Duodenal mucosa (tissue), 2 donors: ENCODE measurements around the gene ACTN2.

Experiments
- H3K27ac ChIP-seq: one replicate; pipeline ENCODE4 v1.7.0; 2013; ENCODE audit warnings: low read depth, low read length
- H3K27me3 ChIP-seq, 2 donors: one replicate each; pipeline ENCODE4 v1.7.0; 2013; ENCODE audit warnings: low read length in 2 of 2, control low read depth in 1 of 2; ENCODE audit not compliant: insufficient read depth in 2 of 2, control insufficient read depth in 1 of 2
- H3K36me3 ChIP-seq, 2 donors: one replicate each; pipeline ENCODE4 v1.7.0; 2013; ENCODE audit warnings: low read length in 2 of 2, control low read depth in 1 of 2; ENCODE audit not compliant: insufficient read depth in 2 of 2, control insufficient read depth in 1 of 2
- H3K4me1 ChIP-seq, 2 donors: one replicate each; pipeline ENCODE4 v1.7.0; 2013; ENCODE audit warnings: low read length in 2 of 2, control low read depth in 1 of 2; ENCODE audit not compliant: insufficient read depth in 2 of 2, control insufficient read depth in 1 of 2
- H3K4me3 ChIP-seq, 2 donors: one replicate each; pipeline ENCODE4 v1.7.0; 2013; ENCODE audit warnings: low read length in 2 of 2, low read depth in 1 of 2
- H3K9ac ChIP-seq, 2 donors: one replicate each; pipeline ENCODE4 v1.7.0; 2013; ENCODE audit warnings: low read length in 2 of 2, low read depth in 1 of 2
- H3K9me3 ChIP-seq, 2 donors: one replicate each; pipeline ENCODE4 v1.7.0; 2013; ENCODE audit warnings: low read length in 2 of 2, control low read depth in 1 of 2; ENCODE audit not compliant: control insufficient read depth in 1 of 2

ACTN2 gene

GRCh38 chr1:236795035-236795756 lies 108.9 kb downstream of the ACTN2 start, which contains the start of gene MTR:
Gene MTR (plus strand): TSS chr1:236795292. CDS start chr1:236795704, 412 bp downstream.
- H3K4me1 ChIP-seq, result peaks cover 6 to 8% of the 10 kb centered on the region in 2 donors
- H3K4me3 ChIP-seq, result peak within 1 kb of the TSS; percentile 95 to 96
- H3K36me3 ChIP-seq, result no peaks in the 10 kb centered on the region
- H3K9ac ChIP-seq, result peak within 1 kb of the TSS; percentile 82 to 89
- no peaks in the 10 kb centered on the region for H3K9me3 ChIP-seq
- H3K27me3 ChIP-seq, result no peaks in the 10 kb centered on the region
- peak within 1 kb of the TSS; percentile 89 for H3K27ac ChIP-seq

- H3K9ac ChIP-seq, result peak overlapping the region; percentile 82 to 89
- no peaks in the 10 kb centered on the region for H3K36me3 ChIP-seq
- peak overlapping the region; percentile 95 to 96 for H3K4me3 ChIP-seq
- no peaks in the 10 kb centered on the region for H3K9me3 ChIP-seq
- peaks cover 8 to 10% of the 10 kb centered on the region in 2 donors for H3K4me1 ChIP-seq
- peak overlapping the region; percentile 89 for H3K27ac ChIP-seq
- no peaks in the 10 kb centered on the region for H3K27me3 ChIP-seq
These were observed 109.7 kb downstream of the ACTN2 start for GRCh38 chr1:236795757-236796667.

- Histone ChIP-seq H3K4me3 (no peak overlapping the region), H3K27me3 (no peaks in the 10 kb centered on the region), H3K36me3 (peaks cover 0 to 4% of the 10 kb centered on the region in 2 donors), H3K9me3 (no peaks in the 10 kb centered on the region), H3K27ac (no peak overlapping the region), H3K9ac (no peak overlapping the region), H3K4me1 (peaks cover 8 to 15% of the 10 kb centered on the region in 2 donors)
These were observed 112.7 kb downstream of the ACTN2 start for GRCh38 chr1:236799001-236799400.

GRCh38 chr1:236800002-236800620 lies 113.8 kb downstream of the ACTN2 start:
- H3K9me3 ChIP-seq, result no peaks in the 10 kb centered on the region
- H3K27me3 ChIP-seq, result no peaks in the 10 kb centered on the region
- H3K36me3 ChIP-seq, result peaks cover 2 to 4% of the 10 kb centered on the region in 2 donors
- peaks cover 8 to 15% of the 10 kb centered on the region in 2 donors for H3K4me1 ChIP-seq
- H3K27ac ChIP-seq, result no peak overlapping the region
- H3K9ac ChIP-seq, result no peak overlapping the region
- no peak overlapping the region for H3K4me3 ChIP-seq

GRCh38 chr1:236800623-236801022 lies 114.3 kb downstream of the ACTN2 start:
- Histone ChIP-seq H3K9me3 (no peaks in the 10 kb centered on the region), H3K27me3 (no peaks in the 10 kb centered on the region), H3K4me3 (no peak overlapping the region), H3K36me3 (peaks cover 5 to 8% of the 10 kb centered on the region in 2 donors), H3K4me1 (peaks cover 8 to 15% of the 10 kb centered on the region in 2 donors), H3K9ac (no peak overlapping the region), H3K27ac (no peak overlapping the region)

GRCh38 chr1:236802264-236802663 lies 116.0 kb downstream of the ACTN2 start:
- no peaks in the 10 kb centered on the region for H3K9me3 ChIP-seq
- H3K36me3 ChIP-seq, result peaks cover 5 to 14% of the 10 kb centered on the region in 2 donors
- H3K4me1 ChIP-seq, result peaks cover 0 to 10% of the 10 kb centered on the region in 2 donors
- no peak overlapping the region for H3K27ac ChIP-seq
- no peak overlapping the region for H3K9ac ChIP-seq
- no peak overlapping the region for H3K4me3 ChIP-seq
- no peaks in the 10 kb centered on the region for H3K27me3 ChIP-seq

- Histone ChIP-seq H3K9me3 (no peaks in the 10 kb centered on the region), H3K27me3 (no peaks in the 10 kb centered on the region), H3K4me1 (peaks cover 25 to 26% of the 10 kb centered on the region in 2 donors), H3K27ac (no peak overlapping the region), H3K36me3 (peaks cover 18 to 27% of the 10 kb centered on the region in 2 donors), H3K9ac (no peak overlapping the region), H3K4me3 (no peak overlapping the region)
These were observed 120.3 kb downstream of the ACTN2 start for GRCh38 chr1:236806634-236807033.

- Histone ChIP-seq H3K27ac (no peak overlapping the region), H3K9me3 (no peaks in the 10 kb centered on the region), H3K4me1 (peaks cover 23 to 25% of the 10 kb centered on the region in 2 donors), H3K27me3 (no peaks in the 10 kb centered on the region), H3K36me3 (peaks cover 24 to 41% of the 10 kb centered on the region in 2 donors), H3K9ac (no peak overlapping the region), H3K4me3 (peak overlapping the region in 1 of 2 donors; percentile 19)
These were observed 121.7 kb downstream of the ACTN2 start for GRCh38 chr1:236808005-236808404.

GRCh38 chr1:236808564-236809130 lies 122.3 kb downstream of the ACTN2 start:
- Histone ChIP-seq H3K27ac (no peak overlapping the region), H3K9me3 (no peaks in the 10 kb centered on the region), H3K27me3 (no peaks in the 10 kb centered on the region), H3K4me3 (peak overlapping the region in 1 of 2 donors; percentile 19), H3K36me3 (peaks cover 28 to 44% of the 10 kb centered on the region in 2 donors), H3K9ac (peak overlapping the region in 1 of 2 donors; percentile 9), H3K4me1 (peaks cover 23 to 25% of the 10 kb centered on the region in 2 donors)
